HG02610 (cell line): ENCODE measurements around the gene TFR2.

Source experiments
- ATAC-seq: cut with Tn5 transposase; IDR thresholded peaks from one replicate; pipeline ENCODE4 v1.9.1; 2021; ENCODE audit warnings: mild to moderate bottlenecking, moderate library complexity; ENCODE audit not compliant: unreplicated experiment

Gene TFR2

DNA sequence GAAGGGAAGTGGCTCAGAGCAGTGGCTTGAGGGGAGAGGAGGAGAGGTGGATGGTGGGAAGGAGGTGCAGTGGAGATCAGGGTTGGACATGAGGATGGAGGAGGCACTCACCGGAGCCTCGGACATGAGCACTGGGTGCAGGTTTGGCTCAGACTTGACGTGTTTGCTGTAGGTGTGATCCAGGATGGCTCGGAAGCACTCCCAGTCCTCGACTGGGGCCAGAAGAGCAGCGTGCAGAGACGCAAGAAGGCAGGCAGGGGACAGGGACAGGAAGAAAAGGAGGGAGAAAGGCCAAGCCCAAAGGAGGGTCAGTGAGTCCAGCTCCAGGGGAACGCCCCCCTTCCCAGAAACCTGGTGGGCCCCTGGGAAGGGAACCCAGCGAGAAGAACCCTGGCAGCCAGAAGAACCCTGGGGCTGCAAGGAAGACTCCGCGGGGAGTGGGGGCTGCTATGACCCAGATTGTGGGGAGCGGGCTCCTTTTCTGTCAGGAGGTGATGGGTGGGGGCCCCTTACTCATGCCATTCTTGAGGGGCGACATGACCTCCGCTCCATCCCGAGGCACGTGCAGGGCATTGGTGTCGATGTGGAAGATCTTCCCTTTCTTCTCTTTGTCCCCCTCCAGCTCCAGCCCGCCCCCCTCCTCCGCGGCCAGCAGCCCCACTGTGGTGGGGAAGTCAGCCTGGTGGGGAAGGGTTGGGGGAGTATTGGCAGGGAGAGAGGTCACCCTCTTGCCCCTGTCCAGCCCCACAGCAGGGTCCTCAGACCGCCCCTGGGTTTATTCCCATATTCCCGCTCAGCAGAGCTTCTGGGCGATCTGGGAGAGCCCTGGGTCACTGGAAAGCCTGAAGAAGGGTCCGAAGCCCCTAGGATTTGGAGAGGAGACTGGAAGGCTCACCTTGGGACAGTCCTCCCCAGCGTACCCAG lies 13.8 kb upstream of the TFR2 start:
- ATAC-seq: no peak

DNA sequence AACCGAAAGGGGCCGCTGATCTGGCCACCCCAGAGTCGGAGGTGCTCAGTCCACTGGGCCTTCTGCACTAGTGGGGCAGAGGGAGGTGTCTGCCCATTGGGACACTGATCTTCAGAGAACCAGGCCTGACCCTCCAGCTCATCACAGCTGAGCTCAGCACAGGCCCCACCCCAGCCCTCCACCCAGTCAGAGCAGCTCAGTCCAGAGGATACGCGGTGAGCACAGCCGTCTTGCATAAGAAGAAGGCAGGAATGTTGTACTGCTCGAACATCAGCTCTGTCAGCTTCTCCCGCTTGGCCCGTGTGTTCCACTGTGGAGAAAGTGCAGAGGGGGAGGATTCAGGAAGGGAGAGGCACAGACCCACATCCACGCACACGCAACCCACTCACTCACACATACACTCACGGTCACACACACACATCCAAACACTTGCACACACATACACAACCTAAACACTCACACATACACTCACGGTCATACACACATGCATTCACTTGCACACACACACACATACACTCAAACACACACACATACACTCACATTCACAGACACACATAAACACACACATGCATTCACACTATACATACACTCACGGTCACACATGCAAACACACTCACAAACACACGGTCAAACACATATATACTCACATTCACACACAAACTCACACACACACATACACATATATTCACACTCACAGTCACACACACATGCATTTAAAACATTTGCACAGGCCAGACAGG lies 8.6 kb upstream of the TFR2 start:
- no peak for ATAC-seq

DNA sequence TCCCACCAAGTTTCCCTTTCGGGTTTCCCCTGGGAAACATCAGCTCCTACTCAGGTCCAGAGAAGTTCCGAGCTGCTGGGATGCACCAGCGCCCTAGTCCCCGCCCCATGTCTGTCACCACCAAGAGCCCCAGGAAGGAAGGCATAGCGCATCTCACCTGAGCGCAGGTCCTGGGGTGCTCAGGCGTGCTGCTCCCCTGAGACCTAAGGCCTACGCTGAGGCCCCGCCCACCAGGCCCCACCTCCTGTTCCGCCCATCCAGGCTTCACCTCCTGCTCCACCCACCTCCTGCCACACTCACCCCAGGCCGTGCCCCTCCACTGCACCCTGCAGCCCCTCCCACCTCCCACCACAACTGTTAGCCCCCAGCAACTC lies 1.2 kb upstream of the TFR2 start:
- no peak for ATAC-seq

DNA sequence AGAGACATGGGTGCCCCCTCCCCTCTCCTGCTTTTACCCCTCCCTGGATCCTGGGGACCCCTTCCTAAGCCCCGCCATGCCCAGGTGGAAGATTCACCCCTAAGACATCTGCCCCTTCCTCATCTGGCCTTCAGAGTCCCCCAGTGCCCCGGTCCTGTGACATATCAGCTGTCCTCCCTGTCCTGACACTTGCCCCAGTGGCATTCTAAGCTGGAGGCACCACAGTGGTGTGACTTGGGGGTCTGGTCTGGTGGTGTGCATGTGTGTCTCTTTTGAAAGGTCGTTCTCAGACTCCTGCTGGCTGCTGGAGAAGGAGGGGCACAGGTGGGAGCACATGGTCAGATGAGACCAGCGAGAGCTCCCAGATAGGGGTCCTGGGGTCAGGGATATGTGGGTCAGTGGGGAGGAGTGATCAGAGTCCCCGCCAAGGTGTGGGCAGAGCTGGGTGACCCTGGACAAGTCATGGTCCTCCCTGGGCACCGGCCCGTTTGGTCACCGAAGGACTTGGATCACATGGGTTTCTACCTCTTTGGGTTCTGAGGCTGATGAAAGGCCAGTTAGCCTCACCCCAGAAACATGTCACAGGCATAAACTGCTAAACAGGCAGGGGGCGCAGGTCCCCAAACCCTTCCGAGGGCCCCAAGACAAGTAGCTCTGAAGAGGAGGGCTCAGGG lies 645 bp upstream of the TFR2 start:
- no peak for ATAC-seq

DNA sequence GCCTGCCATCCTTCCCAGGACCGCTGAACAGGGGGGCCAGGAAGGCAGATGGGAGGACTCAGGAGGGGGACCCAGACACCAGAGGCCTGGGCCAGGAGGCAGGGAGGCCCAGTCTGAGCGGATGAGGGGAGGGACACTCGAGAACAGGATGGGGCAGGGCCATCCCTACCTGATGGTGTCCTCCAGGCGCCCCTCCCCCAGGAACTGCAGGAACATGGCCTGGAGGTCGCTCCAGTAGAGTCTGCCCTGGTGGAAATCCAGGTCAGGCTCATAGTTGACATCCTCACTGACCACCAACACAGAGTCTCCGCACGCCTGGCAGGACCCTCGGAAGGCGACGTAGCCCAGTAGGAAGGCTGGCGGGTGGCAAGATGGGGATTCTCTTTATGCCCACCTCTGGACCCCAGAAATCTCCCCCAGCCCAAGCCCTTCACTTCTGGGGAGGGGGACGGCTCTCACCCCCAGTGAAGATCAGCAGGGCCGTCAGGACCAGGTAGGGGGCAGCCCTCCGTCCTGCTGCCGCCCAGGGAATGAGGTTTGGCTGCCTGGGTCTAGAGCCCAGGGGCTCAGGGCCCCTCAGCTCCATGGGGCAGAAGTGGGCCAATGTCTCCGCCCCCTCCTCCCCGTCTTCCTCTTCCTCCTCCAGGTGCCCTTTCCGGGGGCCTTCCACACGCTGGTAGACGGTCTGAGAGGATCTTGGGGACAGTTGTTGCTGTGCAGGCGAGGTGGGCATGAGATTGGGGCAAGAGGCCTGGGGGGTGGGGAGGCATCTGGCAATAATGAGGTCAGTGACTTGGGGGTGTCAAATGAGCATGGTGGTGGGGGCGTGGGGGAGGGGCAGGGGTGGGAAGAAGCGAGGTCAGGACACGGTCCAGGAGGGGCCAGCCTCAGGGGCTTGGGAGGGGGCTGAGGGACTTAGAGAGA lies 573 bp downstream of the TFR2 start:
- no peak for ATAC-seq

DNA sequence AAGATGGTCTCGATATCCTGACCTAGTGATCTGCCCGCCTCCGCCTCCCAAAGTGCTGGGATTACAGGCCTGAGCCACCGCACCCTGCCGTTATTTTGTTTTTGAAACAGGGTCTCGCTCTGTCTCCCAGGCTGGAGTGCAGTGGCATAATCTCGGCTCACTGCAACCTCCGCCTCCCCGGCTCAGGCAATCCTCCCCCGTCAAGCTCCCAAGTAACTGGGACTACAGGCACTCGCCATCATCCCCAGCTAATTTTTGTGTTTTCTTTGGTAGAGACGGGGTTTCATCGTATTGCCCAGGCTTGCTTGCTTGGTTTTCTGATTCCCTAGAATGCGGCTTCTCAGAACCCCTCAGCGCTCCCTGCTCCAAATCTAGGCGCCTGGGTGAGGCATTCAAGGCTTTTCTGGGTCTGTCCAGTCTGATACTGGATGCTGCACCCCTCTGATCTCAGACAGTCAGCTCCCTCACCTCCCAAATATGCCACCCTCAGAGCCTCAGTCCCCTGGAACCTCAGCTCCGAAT lies 1.3 kb downstream of the TFR2 start:
- ATAC-seq: no peak

DNA sequence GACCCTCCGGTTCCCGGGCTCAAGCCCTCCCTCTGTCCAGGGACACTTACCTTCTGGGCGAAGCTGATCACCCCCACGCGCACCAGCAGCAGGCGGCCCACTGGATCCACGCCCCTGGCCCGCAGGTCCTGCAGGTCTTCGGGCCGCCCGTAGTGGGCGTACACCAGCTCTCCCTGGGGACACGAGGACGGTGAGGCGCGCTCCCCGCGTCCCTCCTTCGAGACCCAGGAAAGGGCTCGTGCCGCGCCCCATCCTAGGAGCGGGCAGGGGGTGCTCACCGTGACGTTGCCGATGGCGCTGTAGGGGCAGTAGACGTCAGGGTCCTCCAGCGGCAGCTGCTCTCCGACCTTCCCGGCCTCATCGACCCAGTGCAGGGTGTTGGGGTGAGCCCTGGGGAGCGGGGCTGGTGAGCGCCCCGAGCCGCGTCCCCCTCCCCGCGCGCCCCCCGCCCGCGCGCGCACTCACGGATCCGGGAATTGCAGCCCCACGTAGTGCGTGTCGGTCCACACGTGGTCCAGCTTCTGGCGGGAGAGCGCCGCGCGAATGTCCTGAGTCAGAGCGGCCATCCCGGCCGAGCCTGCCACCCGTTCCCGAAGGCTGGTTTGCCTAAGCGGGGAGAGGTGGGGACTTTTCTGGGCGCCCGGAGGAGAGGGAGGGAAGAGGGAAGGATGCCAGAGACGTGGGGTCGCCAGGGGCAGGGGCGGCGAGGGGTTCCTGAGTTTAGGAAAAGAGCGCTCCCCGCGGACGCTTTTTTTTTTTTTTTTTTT lies 8.2 kb downstream of the TFR2 start:
- ATAC-seq: no peak

DNA sequence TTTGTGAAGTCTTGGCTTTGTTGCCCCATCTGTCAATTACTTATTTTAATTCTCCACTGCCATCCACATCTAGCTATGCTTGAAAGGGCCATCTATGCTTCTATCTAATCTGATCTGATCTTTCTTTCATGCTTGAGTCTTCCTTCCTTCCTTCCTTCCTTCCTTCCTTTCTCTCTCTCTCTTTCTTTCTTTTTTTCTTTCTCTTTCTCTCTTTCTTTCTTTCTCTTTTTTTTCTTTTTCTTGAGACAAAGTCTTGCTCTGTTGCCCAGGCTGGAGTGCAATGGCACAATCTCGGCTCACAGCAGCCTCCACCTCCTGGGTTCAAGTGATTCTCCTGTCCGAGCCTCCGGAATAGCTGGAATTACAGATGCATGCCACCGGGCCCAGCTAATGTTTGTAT lies 11.3 kb downstream of the TFR2 start:
- no peak for ATAC-seq

DNA sequence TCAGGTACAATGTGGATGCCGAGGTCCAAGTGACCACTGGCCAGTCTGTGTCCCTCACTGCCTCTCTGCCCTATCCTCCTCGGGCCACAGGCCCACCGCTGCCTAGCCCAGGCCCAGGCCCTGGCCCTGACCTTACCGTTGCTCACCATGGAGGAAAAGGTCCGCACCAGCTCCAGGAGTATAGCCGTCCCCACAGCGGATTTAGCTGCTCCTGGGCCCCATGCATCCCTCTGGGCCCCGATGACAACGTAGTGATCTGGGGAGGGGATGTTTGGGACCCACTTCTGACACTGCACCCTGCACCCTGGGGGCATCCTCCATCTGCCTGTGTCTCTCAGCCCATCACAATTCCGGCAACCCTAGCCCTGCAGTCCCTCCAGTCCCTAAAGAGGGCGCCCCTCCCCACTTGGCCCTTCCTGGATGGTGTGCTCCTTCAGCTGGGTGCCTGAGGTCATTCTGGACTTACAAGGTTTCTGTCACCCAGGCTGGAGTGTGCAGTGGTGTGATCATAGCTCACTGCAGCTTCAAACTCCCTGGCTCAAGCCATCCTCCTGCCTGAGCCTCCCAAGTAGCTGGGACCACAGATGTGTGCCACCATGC lies 12.1 kb downstream of the TFR2 start:
- ATAC-seq: no peak

DNA sequence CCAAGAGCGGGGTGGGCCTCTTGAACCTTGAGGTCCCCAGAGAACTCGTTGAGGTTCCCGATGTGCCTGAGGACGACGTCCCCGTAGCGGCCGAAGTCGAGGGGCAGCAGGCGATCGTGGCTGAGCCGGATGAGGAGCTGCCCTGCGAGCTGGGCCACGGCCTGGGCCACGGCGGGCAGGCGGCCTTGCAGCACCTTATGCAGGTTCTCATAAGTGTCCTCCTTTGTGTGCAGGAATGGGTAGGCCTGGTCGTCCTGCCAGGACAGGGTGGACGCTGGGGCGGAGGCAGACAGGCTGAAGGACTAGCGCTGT lies 14.2 kb downstream of the TFR2 start:
- ATAC-seq: no peak

DNA sequence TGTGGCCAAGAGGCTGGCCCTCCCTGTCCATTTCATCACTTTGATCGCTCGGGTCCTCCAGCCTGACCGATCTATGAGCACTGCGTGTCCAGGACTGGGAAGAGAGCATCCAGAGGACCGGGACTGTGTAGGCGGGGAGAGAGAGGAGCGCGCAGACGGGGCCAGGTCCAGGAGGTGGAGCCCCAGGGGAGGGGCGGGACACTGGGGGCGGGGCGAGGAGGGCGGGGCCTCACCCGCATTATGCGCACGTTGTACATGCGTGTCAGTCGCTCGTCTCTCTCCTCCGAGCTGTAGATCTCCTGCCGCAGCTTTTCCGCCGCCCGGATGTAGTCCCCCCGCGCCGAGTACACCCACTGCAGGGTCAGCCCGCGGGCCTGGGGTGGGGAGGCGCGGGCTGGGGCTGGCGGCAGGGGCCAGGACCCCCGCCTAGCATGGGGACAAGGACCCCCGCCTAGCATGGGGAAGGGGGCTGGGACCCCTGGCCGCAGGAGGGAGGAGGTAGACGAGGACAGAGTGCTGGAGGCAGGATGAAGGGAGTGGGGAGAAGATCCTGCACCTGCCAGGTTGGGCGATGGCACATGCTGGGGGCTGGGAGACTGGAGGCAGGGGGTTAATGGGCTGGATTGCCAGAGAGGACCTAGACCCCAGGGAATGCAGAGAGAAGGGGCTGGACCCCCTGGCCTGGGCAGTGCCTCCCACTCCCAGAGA lies 14.7 kb downstream of the TFR2 start:
- ATAC-seq: peak; percentile 79

DNA sequence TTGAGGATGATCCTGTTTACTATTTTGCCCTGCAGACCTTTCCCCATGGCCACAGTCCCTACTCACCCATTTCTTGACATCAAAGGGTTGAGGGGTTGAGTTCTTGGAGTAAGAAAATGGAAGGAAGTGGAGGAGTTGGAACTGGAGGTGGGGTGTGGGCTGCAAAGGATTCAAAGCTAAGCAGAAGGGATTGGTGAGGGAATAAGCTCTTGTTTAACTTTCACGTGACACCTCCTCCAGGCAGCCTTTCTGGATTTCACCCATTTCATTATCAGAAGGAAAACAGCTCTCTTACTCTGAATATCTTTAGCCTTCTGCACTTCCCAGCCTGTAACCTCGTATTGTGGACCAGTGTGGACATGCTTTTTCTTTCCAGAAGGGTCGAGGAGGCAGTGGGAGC lies 15.3 kb downstream of the TFR2 start:
- no peak for ATAC-seq

DNA sequence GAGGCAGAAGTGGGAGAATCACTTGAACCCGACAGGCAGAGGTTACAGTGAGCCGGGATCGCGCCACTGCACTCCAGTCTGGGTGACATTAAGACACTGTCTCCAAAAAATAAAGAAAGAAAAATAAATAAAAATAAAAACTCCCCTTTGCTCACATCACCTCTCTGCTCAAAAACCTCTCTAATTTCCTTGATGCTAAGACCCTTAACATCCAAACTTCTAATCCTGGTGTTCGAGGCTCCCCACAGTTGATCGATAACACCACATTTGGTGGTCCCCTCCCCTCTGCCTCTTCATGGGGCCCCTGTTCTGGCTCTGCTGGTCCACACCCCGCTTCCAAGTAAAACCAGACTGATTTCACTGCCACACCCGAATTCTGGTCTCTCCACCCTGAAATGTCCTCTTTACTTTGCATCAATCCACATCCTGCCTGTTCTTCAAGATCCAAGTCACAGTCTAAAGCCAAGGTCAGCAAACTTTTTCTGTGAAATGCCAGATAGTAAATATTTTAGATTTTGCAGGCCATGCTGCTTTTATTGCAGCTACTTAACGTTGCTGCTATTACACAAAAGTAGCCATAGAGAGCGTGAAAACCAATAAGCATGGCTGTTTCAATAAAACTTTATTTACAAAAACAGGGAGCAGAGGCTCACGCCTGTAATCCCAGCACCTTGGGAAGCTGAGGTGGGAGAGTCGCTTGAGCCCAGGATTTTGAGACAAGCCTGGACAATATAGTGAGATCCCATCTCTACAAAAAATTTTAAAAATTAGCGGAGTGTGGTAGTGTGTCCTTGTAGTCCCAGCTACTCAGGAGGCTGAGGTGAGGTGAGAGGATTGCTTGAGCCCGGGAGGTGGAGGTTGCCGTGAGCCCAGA lies 17.2 kb downstream of the TFR2 start:
- no peak for ATAC-seq

DNA sequence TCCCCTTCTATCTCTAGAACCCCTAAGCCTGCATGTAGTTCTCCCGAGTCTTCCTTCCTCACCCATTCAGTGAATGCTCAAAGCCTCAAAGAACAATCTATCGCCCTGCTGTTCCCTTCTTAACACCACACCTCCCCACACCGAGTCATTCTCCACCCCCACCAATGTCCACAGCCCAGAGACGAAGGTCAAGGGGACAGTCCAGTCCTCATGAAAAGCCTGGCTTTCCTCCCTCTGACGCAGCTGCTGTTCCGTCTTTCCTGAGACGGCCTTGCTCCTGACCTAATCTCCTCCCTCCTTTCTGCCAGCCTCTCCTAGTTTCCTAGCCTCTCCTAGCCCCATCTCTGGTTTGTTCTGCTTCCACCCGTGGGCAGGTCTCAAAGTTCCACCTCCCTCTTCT lies 19.8 kb downstream of the TFR2 start:
- no peak for ATAC-seq

DNA sequence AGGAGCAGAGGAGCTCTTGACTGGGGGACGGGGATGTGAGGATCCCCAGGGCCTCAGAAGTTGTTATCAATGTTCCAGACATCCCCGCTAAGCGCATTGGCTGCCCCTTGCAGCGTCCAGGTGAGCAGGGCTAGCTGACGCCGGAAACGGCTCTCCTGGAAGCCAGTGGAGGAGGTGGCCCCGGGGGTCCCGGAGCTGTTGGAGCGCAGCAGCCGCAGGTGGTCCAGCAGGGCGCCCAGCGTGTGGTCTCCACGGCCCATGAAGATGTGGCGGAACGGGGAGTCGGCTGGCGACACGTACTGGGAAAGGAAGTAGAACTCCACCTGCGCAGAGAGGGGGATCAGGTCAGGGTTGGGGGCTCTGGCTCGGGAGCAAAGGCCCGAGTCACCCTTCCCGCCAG lies 20.5 kb downstream of the TFR2 start:
- no peak for ATAC-seq

DNA sequence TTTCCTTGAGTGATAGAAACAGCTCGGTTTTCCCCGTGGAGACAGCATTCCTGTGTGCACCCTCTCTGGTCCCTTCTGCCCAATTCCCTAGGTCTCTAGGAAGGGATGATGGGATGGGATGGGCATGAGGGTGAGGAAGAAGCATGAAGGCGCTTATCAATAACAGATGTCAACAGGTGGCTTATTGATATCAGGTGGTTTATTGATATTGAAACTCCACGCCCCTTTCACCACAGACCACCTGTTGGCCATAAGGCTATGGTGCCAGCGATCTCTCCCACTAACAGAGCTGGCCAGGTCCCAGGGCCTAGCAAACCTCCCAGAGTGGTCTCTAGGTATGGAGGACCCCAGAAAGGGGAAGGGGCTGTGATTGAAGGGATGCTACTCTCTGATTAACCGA lies 21.1 kb downstream of the TFR2 start:
- ATAC-seq: no peak

DNA sequence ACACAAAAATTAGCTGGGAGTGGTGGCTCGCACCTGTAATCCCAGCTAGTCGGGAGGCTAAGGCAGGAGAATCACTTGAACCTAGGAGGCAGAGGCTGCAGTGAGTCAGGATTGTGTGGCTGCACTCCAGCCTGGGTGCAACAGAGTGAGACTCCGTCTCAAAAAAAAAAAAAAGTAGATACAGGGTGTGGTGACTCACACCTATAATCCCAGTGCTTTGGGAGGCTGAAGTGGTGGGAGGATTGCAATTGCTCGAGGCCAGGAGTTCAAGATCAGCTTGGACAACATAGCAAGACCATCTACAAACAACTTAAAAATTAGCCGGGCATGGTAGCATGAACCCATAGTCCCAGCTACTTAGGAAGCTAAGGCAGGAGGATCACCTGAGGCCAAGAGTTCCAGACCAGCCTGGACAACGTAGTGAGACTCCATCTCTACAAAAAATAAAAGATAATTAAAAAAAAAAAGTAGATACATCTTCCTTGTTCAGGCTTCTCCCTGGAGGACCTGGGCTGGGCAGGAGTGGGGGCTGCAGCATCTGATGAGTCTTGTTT lies 27.0 kb downstream of the TFR2 start:
- ATAC-seq: no peak
